Renal cortex interstitium (tissue), 11 donors: ENCODE results near the gene ACYP2. TPM values are rescaled to one million over a fixed set of nuclear protein-coding genes. Genes with fewer than 3 reads are reported as not detected.

Source experiments
- DNase-seq, 11 donors: peaks; one replicate each; pipeline ENCODE4 v3.0.0-alpha.2; 2013; ENCODE audit warnings: low read depth in 9 of 11, low spot score in 4 of 11; ENCODE audit errors: extremely low read depth in 1 of 11
- polyA plus RNA-seq, 3 donors: library from polyadenylated mRNA; unstranded; fragments of 120-200 nt; gene quantifications; one replicate each; pipeline ENCODE4 v1.2.1, GENCODE V29; 2013; ENCODE audit not compliant: insufficient read length in 3 of 3

The ACYP2 gene
- polyA plus RNA-seq, 3 donors = 16.7 to 20.8 (median 19.8) TPM

- DNase-seq = no peak
Measured at GRCh38 chr2:54330926-54331835, 215.8 kb downstream of the ACYP2 start.

GRCh38 chr2:54332386-54332785, 217.0 kb downstream of the ACYP2 start:
- DNase-seq = no peak

GRCh38 chr2:54336136-54336976, 220.9 kb downstream of the ACYP2 start:
- DNase-seq = no peak

- no peak for DNase-seq
Measured at GRCh38 chr2:54336977-54337255, 221.5 kb downstream of the ACYP2 start.

- DNase-seq = no peak
Measured at GRCh38 chr2:54341656-54342055, 226.2 kb downstream of the ACYP2 start.

GRCh38 chr2:54342603-54343002, 227.2 kb downstream of the ACYP2 start:
- DNase-seq = no peak

GRCh38 chr2:54347622-54348021, 232.2 kb downstream of the ACYP2 start:
- no peak for DNase-seq

GRCh38 chr2:54348646-54349045, 233.2 kb downstream of the ACYP2 start:
- DNase-seq = no peak

GRCh38 chr2:54350426-54350825, 235.0 kb downstream of the ACYP2 start:
- DNase-seq = no peak

GRCh38 chr2:54353216-54353615, 237.8 kb downstream of the ACYP2 start:
- DNase-seq = no peak

Other genes with a start within 250 kb of the ACYP2 start
- 10 to 100 TPM; 55.1 to 67.3 (median 64.1) TPM for gene PSME4, start 144.6 kb upstream of the ACYP2 start, polyA plus RNA-seq
- gene TSPYL6, start 140.6 kb downstream of the ACYP2 start, polyA plus RNA-seq = under 1 TPM in 1 of 3 donors, not detected in 2; 0.21 TPM